Mesenchymal stem cell (in vitro differentiated cells and primary cell): ENCODE measurements around the gene USH2A.

Experiments
- DNase-seq: peaks from one replicate; pipeline ENCODE4 v3.0.0-alpha.2; 2013
- H2AFZ ChIP-seq: one replicate; pipeline ENCODE4 v1.6.1; 2013; ENCODE audit warnings: low read depth, mild to moderate bottlenecking, control low read depth, inconsistent platforms, low read length, moderate library complexity
- H2AK5ac ChIP-seq: 2 replicates; pipeline ENCODE4 v1.6.1; 2013; ENCODE audit warnings: low read length, moderate library complexity, mild to moderate bottlenecking, inconsistent platforms; ENCODE audit not compliant: severe bottlenecking
- H2BK120ac ChIP-seq: one replicate; pipeline ENCODE4 v1.6.1; 2013; ENCODE audit warnings: low read depth, mild to moderate bottlenecking, inconsistent platforms, low read length, moderate library complexity
- H2BK12ac ChIP-seq, 2 experiments: one replicate each; pipeline ENCODE4 v1.6.1; 2013; ENCODE audit warnings: inconsistent platforms in 2 of 2, low read length in 2 of 2, mild to moderate bottlenecking in 2 of 2, moderate library complexity in 2 of 2, control low read depth in 1 of 2
- H2BK15ac ChIP-seq: one replicate; pipeline ENCODE4 v1.6.1; 2013; ENCODE audit warnings: mild to moderate bottlenecking, low read depth, inconsistent platforms; ENCODE audit not compliant: poor library complexity, severe bottlenecking
- H2BK5ac ChIP-seq: 2 replicates; pipeline ENCODE4 v1.6.1; 2013; ENCODE audit warnings: low read depth, mild to moderate bottlenecking, low read length, control low read depth, inconsistent platforms; ENCODE audit not compliant: poor library complexity, severe bottlenecking
- H3K14ac ChIP-seq, 2 experiments: one replicate each; pipeline ENCODE4 v1.6.1; 2013; ENCODE audit warnings: inconsistent platforms in 2 of 2, low read length in 2 of 2, control low read depth in 1 of 2, mild to moderate bottlenecking in 1 of 2, moderate library complexity in 1 of 2
- H3K18ac ChIP-seq, 2 experiments: one replicate each; pipeline ENCODE4 v1.6.1; 2013; ENCODE audit warnings: inconsistent platforms in 2 of 2, low read length in 2 of 2, control low read depth in 1 of 2, low read depth in 1 of 2, mild to moderate bottlenecking in 1 of 2
- H3K23ac ChIP-seq, 2 experiments: one replicate each; pipeline ENCODE4 v1.6.1; 2013; ENCODE audit warnings: inconsistent platforms in 2 of 2, low read length in 2 of 2, mild to moderate bottlenecking in 2 of 2, moderate library complexity in 2 of 2, control low read depth in 1 of 2
- H3K27ac ChIP-seq: 2 replicates; pipeline ENCODE4 v1.5.1; 2013; ENCODE audit warnings: mild to moderate bottlenecking, moderate library complexity, low read length, control low read depth, inconsistent platforms; ENCODE audit not compliant: poor library complexity, severe bottlenecking
- H3K27me3 ChIP-seq, 2 experiments: 2 replicates each; pipeline versions ENCODE4 v1.6.1 to v1.7.0; 2013; ENCODE audit warnings: low read length in 2 of 2, mild to moderate bottlenecking in 2 of 2, moderate library complexity in 2 of 2, control low read depth in 1 of 2, inconsistent platforms in 1 of 2; ENCODE audit not compliant: control insufficient read depth in 1 of 2, insufficient read depth in 1 of 2
- H3K36me3 ChIP-seq, 2 experiments: 2 replicates each; pipeline versions ENCODE4 v1.6.1 to v1.7.0; 2013; ENCODE audit warnings: low read length in 2 of 2, control low read depth in 1 of 2, inconsistent platforms in 1 of 2, low read depth in 1 of 2, mild to moderate bottlenecking in 1 of 2; ENCODE audit not compliant: insufficient read depth in 2 of 2, control insufficient read depth in 1 of 2
- H3K4ac ChIP-seq, 2 experiments: one replicate each; pipeline ENCODE4 v1.6.1; 2013; ENCODE audit warnings: inconsistent platforms in 2 of 2, low read length in 2 of 2, mild to moderate bottlenecking in 2 of 2, moderate library complexity in 2 of 2, control low read depth in 1 of 2, low read depth in 1 of 2
- H3K4me1 ChIP-seq: 2 replicates; pipeline ENCODE4 v1.6.1; 2013; ENCODE audit warnings: low read depth, low read length, control low read depth; ENCODE audit not compliant: control insufficient read depth, insufficient read depth
- H3K4me2 ChIP-seq: 2 replicates; pipeline ENCODE4 v1.6.1; 2013; ENCODE audit warnings: low read length, mild to moderate bottlenecking, inconsistent platforms; ENCODE audit not compliant: poor library complexity, severe bottlenecking
- H3K4me3 ChIP-seq, 2 experiments: 2 replicates each; pipeline versions ENCODE4 v1.5.1 to v1.7.0; 2013; ENCODE audit warnings: low read length in 2 of 2, mild to moderate bottlenecking in 2 of 2, control low read depth in 1 of 2, low read depth in 1 of 2; ENCODE audit not compliant: insufficient read depth in 1 of 2
- H3K79me1 ChIP-seq: replicated peaks from 2 replicates; pipeline ENCODE4 v1.6.1; 2013; ENCODE audit warnings: mild to moderate bottlenecking, control low read depth, low read length, inconsistent platforms; ENCODE audit not compliant: poor library complexity, severe bottlenecking
- H3K9ac ChIP-seq: 2 replicates; pipeline ENCODE4 v1.7.0; 2013; ENCODE audit warnings: mild to moderate bottlenecking, low read length, moderate library complexity
- H3K9me3 ChIP-seq: 2 replicates; pipeline ENCODE4 v1.7.0; 2013; ENCODE audit warnings: mild to moderate bottlenecking, low read length; ENCODE audit not compliant: control insufficient read depth
- H4K8ac ChIP-seq: one replicate; pipeline ENCODE4 v1.6.1; 2013; ENCODE audit warnings: inconsistent platforms, mild to moderate bottlenecking, low read length, moderate library complexity
- H4K91ac ChIP-seq: one replicate; pipeline ENCODE4 v1.6.1; 2013; ENCODE audit warnings: mild to moderate bottlenecking, low read length, inconsistent platforms
- WGBS: methylation state at CpG from one replicate; pipeline ENCODE4 v1.1.7; 2013; ENCODE audit warnings: mixed read lengths; 5-methylcytosine and 5-hydroxymethylcytosine counted together

Gene USH2A

GRCh38 chr1:216169351-216169750 lies 253.9 kb downstream of the USH2A start:
- no peak overlapping the region for H3K23ac ChIP-seq

GRCh38 chr1:216168546-216168945 lies 254.7 kb downstream of the USH2A start:
- Histone ChIP-seq H2AFZ (no peak overlapping the region), H3K4me3 (no peak overlapping the region), H2BK5ac (no peak overlapping the region), H3K79me1 (no peaks in the 10 kb centered on the region), H3K23ac (no peak overlapping the region), H4K91ac (no peak overlapping the region), H3K4me1 (no peaks in the 10 kb centered on the region), H3K18ac (no peak overlapping the region), H3K27me3 (no peaks in the 10 kb centered on the region), H2BK120ac (no peak overlapping the region), H3K4me2 (no peak overlapping the region), H3K9ac (no peak overlapping the region), H2BK15ac (no peak overlapping the region), H3K36me3 (no peaks in the 10 kb centered on the region), H4K8ac (no peak overlapping the region), H3K9me3 (no peaks in the 10 kb centered on the region), H3K4ac (no peak overlapping the region), H3K27ac (no peak overlapping the region), H2AK5ac (no peak overlapping the region), H3K14ac (no peak overlapping the region), H2BK12ac (no peak overlapping the region)
- DNase-seq, result no peak
- 85% methylated on average over 3 of the region's 3 CpGs for WGBS

More at GRCh38 chr1:216169351-216169750, 253.9 kb downstream of the USH2A start:
- Histone ChIP-seq H3K36me3 (no peaks in the 10 kb centered on the region), H3K4ac (no peak overlapping the region), H4K91ac (no peak overlapping the region), H3K18ac (no peak overlapping the region), H4K8ac (no peak overlapping the region), H2BK5ac (no peak overlapping the region), H2BK120ac (no peak overlapping the region), H3K14ac (no peak overlapping the region), H2AK5ac (no peak overlapping the region), H3K9me3 (no peaks in the 10 kb centered on the region), H3K79me1 (no peaks in the 10 kb centered on the region), H3K27me3 (no peaks in the 10 kb centered on the region), H3K27ac (no peak overlapping the region), H3K4me3 (no peak overlapping the region), H3K4me1 (no peaks in the 10 kb centered on the region), H3K4me2 (no peak overlapping the region), H2BK12ac (no peak overlapping the region), H3K9ac (no peak overlapping the region), H2AFZ (no peak overlapping the region), H2BK15ac (no peak overlapping the region)
- DNase-seq, result no peak
- no CpG with 5 or more reads among the region's 1 CpG for WGBS

- Histone ChIP-seq H3K36me3 (no peaks in the 10 kb centered on the region), H2AK5ac (no peak overlapping the region), H4K91ac (no peak overlapping the region), H3K79me1 (no peaks in the 10 kb centered on the region), H3K4me1 (no peaks in the 10 kb centered on the region), H2BK120ac (no peak overlapping the region), H3K4me3 (no peak overlapping the region), H2BK5ac (no peak overlapping the region), H2BK12ac (no peak overlapping the region), H3K27ac (no peak overlapping the region), H3K4me2 (no peak overlapping the region), H2AFZ (no peak overlapping the region), H3K14ac (no peak overlapping the region), H3K4ac (no peak overlapping the region), H3K18ac (no peak overlapping the region), H4K8ac (no peak overlapping the region), H3K9ac (no peak overlapping the region), H3K23ac (no peak overlapping the region), H2BK15ac (no peak overlapping the region), H3K27me3 (no peaks in the 10 kb centered on the region), H3K9me3 (peaks cover 11% of the 10 kb centered on the region)
- no peak for DNase-seq
Measured at GRCh38 chr1:216154063-216154462, 269.2 kb downstream of the USH2A start.

- Histone ChIP-seq H2BK5ac (no peak overlapping the region), H2AK5ac (no peak overlapping the region), H3K27me3 (no peaks in the 10 kb centered on the region), H4K91ac (no peak overlapping the region), H3K27ac (no peak overlapping the region), H3K9me3 (peaks cover 11% of the 10 kb centered on the region), H2BK120ac (no peak overlapping the region), H3K4me2 (no peak overlapping the region), H3K79me1 (no peaks in the 10 kb centered on the region), H3K18ac (no peak overlapping the region), H2AFZ (no peak overlapping the region), H3K36me3 (no peaks in the 10 kb centered on the region), H3K4me3 (no peak overlapping the region), H3K4me1 (no peaks in the 10 kb centered on the region), H2BK15ac (no peak overlapping the region), H3K23ac (no peak overlapping the region), H3K14ac (no peak overlapping the region), H3K4ac (no peak overlapping the region), H4K8ac (no peak overlapping the region), H3K9ac (no peak overlapping the region), H2BK12ac (no peak overlapping the region)
- DNase-seq, result no peak
- 100% methylated on average over 2 of the region's 2 CpGs for WGBS
Measured at GRCh38 chr1:216153130-216153529, 270.1 kb downstream of the USH2A start.
